Measurements from ENCODE around the gene IFNK.

- TF ChIP-seq, protein P1, sequence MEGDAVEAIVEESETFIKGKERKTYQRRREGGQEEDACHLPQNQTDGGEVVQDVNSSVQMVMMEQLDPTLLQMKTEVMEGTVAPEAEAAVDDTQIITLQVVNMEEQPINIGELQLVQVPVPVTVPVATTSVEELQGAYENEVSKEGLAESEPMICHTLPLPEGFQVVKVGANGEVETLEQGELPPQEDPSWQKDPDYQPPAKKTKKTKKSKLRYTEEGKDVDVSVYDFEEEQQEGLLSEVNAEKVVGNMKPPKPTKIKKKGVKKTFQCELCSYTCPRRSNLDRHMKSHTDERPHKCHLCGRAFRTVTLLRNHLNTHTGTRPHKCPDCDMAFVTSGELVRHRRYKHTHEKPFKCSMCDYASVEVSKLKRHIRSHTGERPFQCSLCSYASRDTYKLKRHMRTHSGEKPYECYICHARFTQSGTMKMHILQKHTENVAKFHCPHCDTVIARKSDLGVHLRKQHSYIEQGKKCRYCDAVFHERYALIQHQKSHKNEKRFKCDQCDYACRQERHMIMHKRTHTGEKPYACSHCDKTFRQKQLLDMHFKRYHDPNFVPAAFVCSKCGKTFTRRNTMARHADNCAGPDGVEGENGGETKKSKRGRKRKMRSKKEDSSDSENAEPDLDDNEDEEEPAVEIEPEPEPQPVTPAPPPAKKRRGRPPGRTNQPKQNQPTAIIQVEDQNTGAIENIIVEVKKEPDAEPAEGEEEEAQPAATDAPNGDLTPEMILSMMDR (IDR thresholded peaks at IDR 0.05) = no peak
- TF ChIP-seq POLR2A (IDR thresholded peaks at IDR 0.05) = no peak
Measured at GRCh38 chr9:27535701-27536118, 11.6 kb downstream of the IFNK start.

All from heart left ventricle (tissue), 13 donors.